Superior temporal gyrus (tissue), 1 donor: Measurements from ENCODE around the gene SLX4.

Experiments
- DNase-seq: peaks from one replicate; pipeline ENCODE4 v3.0.0-alpha.2; 2016; ENCODE audit errors: extremely low spot score

Gene SLX4

DNA sequence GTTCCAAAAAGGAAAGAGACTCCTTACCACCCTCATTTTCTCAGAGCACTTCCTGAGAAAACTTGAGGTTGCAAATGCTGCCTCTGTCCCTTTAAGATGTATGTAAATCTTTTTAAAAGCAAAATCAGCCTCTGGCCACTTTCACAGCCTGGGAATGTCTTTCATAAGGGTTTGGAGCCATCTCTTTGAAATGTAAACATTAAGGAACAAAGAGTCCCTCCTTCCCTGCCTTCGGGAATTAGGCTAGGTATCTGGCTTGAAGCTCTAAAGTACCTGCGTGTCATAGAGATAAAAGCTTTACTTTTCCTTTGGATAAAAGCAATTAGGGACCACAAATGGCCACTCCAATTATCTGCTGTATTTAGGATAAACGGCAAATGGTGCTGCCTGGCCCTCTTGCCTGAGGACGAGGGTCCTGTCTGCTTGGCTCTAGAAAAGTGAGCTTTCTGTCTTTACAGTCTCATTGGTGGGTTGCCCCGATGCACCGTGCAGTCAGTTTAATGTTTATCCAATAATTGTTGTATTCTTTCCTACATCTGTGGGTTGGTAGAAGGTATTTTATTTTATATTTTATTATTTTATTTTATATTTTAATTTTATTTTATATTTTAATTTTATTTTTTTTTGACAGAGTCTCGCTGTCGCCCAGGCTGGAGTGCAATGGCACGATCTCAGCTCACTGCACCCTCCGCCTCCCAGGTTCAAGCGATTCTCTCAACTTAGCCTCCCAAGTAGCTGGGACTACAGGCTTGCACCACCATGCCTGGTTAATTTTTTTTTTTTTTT lies 58.1 kb downstream of the SLX4 start:
- no peak for DNase-seq

DNA sequence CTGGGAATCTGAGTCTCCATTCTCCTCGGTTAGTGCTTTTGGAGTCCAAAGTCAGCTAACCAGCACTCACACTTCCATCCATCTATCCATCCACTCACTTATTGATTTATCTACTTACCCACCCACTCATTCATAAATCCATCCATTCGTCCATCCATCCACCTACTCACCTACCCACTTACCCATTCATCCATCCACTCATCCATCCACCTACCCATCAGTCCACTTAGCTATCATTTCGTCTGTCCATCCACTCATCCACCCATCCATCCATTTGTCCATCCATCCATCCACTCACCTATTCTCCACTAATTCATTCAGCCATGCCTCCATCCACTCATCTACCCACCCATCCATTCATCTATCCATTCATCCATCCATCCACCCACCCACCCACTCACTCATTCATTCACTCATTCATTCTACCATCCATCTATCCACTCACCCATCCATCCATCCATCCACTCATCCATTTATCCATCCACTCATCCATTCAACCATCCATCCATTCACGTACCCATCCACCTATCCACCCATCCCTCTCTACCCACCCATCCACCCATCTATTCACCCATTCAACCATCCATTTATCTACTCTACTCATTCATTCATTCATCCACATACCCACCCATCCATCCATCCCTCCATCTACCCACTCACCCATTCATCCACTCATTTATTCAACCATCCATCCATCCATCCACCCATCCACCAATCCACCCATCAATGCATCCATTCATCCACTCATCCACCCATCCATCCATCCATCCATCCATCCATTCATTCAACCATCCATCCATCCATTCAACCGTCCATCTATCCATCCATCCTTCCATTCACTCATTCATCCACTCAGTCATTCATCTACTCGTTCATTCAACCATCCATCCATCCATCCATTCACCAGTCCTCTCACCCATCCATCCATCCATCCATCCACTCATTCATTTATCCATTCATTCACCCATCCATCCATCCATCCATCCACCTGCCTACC lies 60.3 kb downstream of the SLX4 start:
- DNase-seq = no peak

DNA sequence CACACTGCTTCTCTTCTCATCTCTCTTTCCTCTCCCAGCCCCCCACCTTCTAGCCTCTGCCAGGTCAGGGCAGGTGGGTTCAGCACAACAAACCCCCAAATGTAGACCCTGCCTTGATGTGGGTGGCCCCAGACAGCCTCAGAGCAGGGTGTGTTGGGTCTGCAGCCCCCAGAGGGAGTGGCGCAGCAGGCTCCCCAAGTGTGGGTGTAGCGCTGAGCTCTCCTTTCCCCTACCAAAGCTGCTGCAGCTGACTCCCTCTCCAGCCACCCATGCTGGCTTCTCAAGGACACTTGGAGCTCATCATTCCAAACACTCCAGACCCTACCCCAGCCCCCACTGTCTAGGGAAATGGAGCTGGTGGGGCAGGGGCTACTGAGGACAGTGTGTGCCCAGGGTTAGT lies 61.5 kb downstream of the SLX4 start:
- no peak for DNase-seq

DNA sequence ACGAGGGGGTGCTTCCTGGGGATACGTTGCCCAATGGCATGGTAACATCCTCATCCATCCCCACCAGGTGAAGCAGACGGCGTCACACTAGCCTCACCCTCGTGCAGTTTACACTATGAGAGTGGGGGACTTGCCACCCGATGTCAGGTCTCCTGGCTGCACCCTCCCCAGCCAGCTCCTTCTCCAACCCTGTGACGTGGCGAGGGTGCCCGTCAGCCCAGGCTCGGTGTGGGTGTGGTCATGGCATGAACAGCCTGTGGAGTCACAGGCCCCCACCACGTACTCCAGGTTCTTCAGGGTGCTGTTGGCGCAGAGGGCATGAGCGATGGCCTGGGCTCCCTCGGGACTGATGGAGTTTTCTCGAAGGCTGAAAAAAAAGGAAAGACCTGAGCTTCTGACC lies 62.5 kb downstream of the SLX4 start:
- no peak for DNase-seq

DNA sequence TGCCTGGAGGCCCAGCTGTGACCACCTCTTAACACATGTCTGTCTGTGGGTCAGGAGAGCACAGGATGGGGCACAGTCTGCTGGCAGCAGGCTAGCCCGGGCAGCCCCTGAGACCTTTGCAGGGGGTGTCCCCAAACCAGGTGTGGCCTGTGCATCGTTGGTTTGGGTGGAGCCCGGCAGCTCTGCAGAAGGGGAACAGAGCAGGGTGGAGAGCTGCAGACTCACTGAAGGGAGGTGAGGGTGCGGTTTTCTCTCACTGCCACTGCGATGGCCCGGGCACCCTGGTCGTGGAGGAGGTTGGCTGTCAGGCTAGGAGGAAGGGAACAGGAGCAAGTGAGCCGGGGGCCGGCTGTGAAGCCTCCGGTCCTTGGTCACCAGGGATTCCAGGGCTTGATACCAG lies 63.0 kb downstream of the SLX4 start:
- no peak for DNase-seq

DNA sequence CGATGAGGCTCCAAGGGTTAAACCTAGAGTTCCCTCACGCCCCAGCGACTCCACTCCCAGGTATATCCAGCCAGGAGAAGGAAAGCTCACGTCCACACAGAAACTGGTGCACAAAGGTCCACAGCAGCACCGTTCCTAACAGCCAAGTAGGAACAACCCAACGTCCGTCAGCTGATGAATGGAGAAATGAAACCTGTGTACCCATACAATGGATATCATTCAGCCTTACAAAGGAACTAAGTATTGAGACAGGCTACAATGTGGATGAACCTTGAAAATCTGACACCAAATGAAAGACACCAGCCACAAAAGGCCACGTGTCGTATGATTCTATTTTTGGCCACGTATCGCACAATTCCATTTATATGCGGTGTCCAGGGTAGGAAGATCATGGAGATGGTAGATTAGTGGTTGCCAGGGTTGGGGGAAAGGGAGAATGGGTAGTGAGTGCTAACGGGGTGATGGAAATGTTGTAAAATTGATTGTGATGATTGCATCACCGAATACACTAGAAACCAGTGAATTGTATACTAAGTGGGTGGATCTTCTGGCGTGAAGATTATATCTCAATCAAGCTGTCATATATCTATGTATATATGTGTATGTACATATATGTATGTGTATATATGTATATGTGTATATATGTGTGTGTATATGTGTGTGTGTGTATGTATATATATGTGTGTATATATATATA lies 64.3 kb downstream of the SLX4 start:
- DNase-seq = no peak

DNA sequence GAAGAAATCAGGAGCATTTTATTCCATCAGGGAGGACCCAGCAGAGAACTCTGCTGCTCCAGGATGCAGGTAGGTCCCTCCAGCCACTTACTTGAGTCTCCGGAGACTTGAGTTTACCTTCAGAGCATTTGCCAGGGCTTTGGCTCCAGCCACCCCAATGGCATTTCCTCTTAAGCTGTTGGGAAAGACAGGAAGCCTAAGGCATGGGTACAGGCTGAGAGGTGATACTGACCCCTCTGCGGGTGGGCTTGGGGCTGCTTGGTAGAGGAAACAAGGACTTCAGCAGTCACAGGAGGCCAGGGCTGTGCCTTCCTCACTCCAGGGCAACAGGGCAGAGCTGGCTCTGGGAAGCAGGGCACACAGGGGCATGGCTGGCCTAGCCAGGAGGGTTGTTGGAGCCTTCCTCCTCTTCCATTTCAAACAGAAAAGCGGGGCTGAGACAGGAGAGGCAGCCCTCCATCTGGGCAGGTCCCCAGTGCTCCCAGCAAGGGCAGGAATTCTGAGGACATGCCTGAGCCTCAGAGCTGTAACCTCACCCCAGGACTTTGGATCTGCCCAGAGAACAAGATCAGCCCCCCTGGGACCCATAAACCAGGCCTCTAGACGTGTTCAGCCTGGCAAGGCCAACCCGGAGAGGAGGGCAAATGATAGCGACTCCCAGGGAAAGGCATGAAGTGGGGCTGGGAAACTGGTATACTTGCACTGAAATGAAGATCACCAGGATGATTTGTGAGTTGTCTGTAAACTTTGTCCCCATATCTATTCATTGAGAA lies 68.6 kb downstream of the SLX4 start:
- DNase-seq = no peak

DNA sequence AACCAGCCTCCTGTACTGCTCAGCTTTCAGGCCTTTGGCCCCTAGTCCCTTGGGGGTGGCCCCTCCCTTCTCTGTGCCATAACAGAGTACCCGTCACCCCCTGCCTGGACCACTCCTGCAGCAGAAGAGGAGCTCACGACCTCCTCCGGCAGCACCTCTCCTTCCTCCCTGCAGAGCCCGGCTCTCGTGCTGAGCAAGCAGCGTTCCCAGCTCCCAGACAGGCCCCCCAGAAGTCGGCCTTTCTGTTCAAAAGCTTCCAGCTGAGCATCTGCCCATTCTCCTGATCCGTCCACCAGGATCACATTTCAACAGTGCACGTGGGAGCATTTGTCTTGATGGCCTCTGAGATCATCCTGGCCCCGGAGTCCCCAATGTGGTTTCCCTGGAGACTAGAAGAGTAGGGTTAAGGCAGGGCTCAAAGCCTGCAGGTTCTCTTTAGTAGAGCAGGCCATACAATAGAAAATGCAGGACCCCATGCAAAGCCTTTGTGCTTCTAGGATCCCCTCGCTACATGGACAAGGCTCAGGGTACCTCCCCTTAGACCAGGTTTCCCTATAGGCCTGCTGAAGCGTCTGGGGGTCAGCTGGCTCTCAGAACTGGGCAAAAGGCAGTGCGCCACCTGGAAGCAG lies 69.8 kb downstream of the SLX4 start:
- DNase-seq = no peak

DNA sequence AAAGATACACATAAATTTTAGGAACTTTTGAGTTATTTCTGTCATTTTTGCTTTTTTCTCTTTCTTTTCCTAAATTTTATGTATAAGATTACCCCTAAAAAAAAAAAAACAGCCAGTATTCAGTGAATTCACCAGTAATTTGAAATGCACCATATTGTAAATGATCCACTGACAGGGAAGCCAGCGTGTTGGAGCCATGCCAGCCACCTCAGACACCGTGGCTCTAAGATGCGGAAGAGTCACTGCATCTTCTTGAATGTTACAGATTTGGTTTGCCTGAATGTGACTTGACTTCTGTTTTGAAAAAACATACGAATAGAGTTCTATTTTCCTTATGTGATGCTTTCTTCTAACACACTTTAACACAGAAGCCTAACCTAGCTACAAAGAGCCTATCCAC lies 73.2 kb downstream of the SLX4 start:
- no peak for DNase-seq

DNA sequence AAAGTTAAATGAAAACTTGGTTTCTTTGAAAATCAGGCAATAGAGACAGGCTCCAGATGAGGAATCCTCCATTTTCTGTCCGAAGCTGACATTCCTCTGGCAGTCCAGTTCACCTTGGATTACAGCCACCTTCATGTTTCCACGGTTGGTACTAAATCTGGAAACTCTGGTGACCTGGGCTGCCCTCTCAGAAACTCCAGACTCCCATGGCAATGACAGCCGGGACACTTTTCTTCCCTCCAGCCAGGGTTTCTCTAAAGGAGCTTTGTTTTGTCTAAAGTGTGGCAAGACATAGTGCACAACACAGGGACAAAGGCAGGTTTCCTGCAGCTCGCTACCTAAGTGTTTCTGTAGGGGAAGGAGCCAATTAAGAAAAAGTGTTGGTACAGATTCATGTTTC lies 74.6 kb downstream of the SLX4 start:
- DNase-seq = no peak

DNA sequence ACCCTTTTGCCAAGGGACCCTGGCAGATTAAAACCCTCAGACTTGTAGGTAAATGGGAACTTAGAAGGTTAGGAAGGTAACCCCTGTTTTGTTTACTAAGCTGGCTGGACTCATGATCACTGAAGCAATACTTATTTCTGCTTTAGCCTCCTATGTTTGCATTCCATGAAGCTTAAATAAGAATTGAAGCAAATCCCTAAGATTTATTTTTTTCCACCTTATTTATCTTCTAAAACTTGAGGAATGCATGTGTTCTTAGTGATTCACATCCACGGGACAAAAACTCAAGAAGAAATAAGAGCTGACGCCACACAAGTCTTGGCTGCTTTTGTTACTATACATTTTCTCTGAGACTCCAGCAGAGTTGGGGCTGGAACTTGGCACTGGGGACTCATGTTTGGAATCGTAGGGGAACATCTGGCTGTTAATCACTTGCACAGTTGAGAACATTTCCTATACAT lies 75.1 kb downstream of the SLX4 start:
- no peak for DNase-seq

DNA sequence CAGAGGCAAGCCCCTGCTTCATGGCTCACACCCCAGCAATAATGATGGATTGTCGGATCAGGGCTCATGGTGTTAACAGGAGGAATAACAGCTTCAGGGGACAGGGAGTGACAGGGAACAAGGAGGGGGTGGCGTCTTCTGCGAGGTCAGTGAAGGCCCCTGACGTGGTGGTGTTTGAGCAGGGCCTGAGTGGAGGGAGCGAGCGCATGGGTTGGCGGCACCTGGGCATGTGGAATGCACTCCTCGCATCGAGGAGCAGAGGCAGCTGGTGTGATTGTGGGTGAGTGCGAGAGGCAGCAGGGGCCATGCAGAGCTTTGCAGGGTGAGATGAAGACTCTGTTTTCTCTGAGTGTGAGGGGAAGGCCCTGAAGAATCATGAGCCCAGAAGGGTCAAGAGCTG lies 77.3 kb downstream of the SLX4 start:
- no peak for DNase-seq

DNA sequence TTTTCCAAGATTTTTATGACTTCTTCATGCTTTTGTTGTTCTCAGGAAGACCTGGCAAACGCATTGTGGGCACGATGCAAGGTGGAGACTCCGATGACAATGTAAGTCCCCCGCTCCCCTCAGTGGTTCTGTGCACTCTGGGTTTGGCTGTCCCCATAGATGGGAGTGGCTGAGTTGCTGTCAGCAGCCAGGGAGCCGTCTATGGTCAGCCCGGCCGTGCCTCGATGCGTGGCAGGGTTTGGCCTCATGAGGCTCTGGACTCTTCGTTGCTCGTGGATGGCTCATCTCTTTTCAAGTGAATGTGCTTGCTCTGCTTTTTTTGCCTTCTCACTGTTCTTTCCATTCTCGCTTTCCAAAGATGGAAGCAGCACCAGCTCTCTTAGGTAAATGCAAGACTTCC lies 78.7 kb downstream of the SLX4 start:
- no peak for DNase-seq
